WERI-Rb-1 (cell line): ENCODE data around the gene PITPNM2.

Experiments used
- DNase-seq: peaks from one replicate; pipeline ENCODE4 v3.0.0-alpha.2; 2020
- H3K27ac ChIP-seq: fragments of 250-450 bp; sonication (Bioruptor Pico); 2 replicates; pipeline ENCODE4 v1.5.1; 2020; ENCODE audit warnings: mild to moderate bottlenecking, moderate library complexity
- H3K27me3 ChIP-seq: fragments of 250-450 bp; sonication (Bioruptor Pico); 2 replicates; pipeline ENCODE4 v1.5.1; 2021; ENCODE audit warnings: mild to moderate bottlenecking, low read depth, moderate library complexity; ENCODE audit not compliant: insufficient read depth, severe bottlenecking
- H3K36me3 ChIP-seq: fragments of 250-450 bp; sonication (Bioruptor Pico); 2 replicates; pipeline ENCODE4 v1.5.1; 2020; ENCODE audit warnings: mild to moderate bottlenecking, moderate library complexity
- H3K4me3 ChIP-seq: 2 replicates; pipeline ENCODE4 v1.5.1; 2011; ENCODE audit warnings: low read depth, mild to moderate bottlenecking, control low read depth, low read length
- H3K9me3 ChIP-seq: fragments of 250-450 bp; sonication (Bioruptor Pico); 2 replicates; pipeline ENCODE4 v1.5.1; 2021; ENCODE audit warnings: mild to moderate bottlenecking, moderate library complexity; ENCODE audit not compliant: severe bottlenecking
- TF ChIP-seq, protein P1 (sequence below): IDR thresholded peaks from 2 replicates; pipeline ENCODE4 v1.5.1; 2011; ENCODE audit warnings: low read depth, mild to moderate bottlenecking, control low read depth, inconsistent platforms, low read length

The PITPNM2 gene

DNA sequence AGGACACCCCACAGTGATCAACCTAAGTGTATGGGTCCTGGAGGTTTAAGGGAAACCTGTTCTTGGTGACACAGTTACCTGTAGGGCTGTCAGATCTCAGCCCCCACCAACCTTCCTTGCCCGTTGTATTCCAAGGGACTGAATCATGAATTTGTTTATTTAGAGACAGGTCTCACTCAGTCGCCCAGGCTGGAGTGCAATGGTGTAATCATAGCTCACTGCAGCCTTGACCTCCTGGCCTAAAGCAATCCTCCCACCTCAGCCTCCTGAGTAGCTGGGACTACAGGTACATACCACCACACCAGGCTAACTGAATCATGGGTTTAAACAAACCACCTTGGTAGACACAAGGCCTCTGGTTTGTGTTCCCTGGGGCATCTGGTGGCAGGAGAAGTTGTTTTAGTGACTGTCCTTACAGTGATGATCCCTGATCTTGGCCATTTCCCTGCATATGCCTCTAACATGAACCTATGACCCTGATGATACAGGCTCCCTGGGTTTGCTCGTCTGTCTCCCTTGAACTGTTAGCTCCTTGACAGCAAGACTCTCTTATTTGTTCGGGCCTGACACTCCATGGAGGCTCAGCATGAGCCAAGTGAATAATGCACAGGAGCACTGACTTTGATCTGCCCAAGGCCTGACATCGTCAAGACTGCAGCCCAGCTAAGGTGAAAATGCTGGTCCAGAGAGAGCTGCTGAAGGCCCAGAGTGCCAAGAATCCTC lies 47.9 kb downstream of the PITPNM2 start:
- Histone ChIP-seq H3K4me3 (no peak overlapping the region), H3K27ac (no peak overlapping the region), H3K27me3 (no peaks in the 10 kb centered on the region), H3K36me3 (no peaks in the 10 kb centered on the region; the same call in 1 of the 2 replicates), H3K9me3 (no peaks in the 10 kb centered on the region)
- DNase-seq, result no peak
- TF ChIP-seq, protein P1, sequence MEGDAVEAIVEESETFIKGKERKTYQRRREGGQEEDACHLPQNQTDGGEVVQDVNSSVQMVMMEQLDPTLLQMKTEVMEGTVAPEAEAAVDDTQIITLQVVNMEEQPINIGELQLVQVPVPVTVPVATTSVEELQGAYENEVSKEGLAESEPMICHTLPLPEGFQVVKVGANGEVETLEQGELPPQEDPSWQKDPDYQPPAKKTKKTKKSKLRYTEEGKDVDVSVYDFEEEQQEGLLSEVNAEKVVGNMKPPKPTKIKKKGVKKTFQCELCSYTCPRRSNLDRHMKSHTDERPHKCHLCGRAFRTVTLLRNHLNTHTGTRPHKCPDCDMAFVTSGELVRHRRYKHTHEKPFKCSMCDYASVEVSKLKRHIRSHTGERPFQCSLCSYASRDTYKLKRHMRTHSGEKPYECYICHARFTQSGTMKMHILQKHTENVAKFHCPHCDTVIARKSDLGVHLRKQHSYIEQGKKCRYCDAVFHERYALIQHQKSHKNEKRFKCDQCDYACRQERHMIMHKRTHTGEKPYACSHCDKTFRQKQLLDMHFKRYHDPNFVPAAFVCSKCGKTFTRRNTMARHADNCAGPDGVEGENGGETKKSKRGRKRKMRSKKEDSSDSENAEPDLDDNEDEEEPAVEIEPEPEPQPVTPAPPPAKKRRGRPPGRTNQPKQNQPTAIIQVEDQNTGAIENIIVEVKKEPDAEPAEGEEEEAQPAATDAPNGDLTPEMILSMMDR, result no peak

DNA sequence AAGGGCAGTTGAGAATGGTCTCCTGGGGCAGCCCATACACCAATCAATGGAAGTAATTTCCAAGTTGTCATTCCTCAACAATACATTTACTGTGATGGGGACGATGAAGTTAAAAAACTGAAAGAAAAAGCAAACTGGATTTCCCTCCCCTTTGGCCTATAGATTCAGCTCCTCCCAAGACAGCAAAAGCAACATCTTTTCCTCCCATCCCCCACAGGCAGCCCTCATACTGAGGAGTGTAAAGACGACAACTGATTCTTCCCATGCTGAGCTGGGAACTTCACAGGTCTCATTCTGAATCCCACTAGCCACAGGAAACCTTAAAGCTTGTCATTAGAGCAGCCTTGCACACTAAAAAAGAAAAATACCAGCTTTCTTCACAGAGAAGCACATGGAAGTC lies 48.5 kb downstream of the PITPNM2 start:
- no peaks in the 10 kb centered on the region; the same call in 1 of the 2 replicates for H3K36me3 ChIP-seq
- DNase-seq, result no peak
- H3K9me3 ChIP-seq, result no peaks in the 10 kb centered on the region
- no peaks in the 10 kb centered on the region for H3K27me3 ChIP-seq
- H3K27ac ChIP-seq, result no peak overlapping the region
- no peak overlapping the region for H3K4me3 ChIP-seq
- TF ChIP-seq, protein P1, result no peak

DNA sequence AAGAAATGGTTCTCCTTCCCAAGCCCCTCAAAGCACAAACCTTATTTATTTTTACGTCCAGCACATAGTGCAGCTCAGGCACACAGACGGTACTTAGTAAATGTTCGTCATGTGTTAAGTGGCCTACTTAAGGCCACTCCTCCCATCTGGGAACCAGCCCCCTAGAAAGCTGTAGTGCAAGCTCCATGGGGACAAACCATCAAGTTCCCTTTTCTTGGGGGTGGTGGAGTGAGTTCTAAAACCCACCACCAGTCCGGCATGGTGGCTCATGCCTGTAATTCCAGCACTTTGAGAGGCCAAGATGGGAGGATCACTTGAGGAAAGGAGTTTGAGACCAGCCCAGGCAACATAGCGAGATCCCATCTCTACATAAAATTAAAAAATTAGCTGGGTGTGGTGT lies 49.4 kb downstream of the PITPNM2 start:
- TF ChIP-seq, protein P1, result no peak
- H3K27ac ChIP-seq, result no peak overlapping the region
- DNase-seq, result no peak
- H3K4me3 ChIP-seq, result no peak overlapping the region
- no peaks in the 10 kb centered on the region for H3K27me3 ChIP-seq
- no peaks in the 10 kb centered on the region; the same call in 1 of the 2 replicates for H3K36me3 ChIP-seq
- no peaks in the 10 kb centered on the region for H3K9me3 ChIP-seq
